Bone marrow (tissue), 2 donors: ENCODE measurements around the gene SMARCAL1.
"Not testable (repeated sequence)": the region's sequence is repeated elsewhere in the genome, so short reads cannot be mapped to it uniquely, and the experiment has no call there.

Experiments
- DNase-seq, 2 donors: peaks; one replicate each; lab custom pipeline; 2025; lab: John Stamatoyannopoulos, UW

SMARCAL1 gene

GRCh38 chr2:216502381-216503158 is 90.3 kb downstream of the SMARCAL1 start:
- no peak for DNase-seq

- DNase-seq, result no peak
These were observed 90.9 kb downstream of the SMARCAL1 start for GRCh38 chr2:216503159-216503629.

GRCh38 chr2:216503697-216504375 is 91.6 kb downstream of the SMARCAL1 start:
- DNase-seq, result no peak

- no peak for DNase-seq
These were observed 92.1 kb downstream of the SMARCAL1 start for GRCh38 chr2:216504376-216504762.

DNA sequence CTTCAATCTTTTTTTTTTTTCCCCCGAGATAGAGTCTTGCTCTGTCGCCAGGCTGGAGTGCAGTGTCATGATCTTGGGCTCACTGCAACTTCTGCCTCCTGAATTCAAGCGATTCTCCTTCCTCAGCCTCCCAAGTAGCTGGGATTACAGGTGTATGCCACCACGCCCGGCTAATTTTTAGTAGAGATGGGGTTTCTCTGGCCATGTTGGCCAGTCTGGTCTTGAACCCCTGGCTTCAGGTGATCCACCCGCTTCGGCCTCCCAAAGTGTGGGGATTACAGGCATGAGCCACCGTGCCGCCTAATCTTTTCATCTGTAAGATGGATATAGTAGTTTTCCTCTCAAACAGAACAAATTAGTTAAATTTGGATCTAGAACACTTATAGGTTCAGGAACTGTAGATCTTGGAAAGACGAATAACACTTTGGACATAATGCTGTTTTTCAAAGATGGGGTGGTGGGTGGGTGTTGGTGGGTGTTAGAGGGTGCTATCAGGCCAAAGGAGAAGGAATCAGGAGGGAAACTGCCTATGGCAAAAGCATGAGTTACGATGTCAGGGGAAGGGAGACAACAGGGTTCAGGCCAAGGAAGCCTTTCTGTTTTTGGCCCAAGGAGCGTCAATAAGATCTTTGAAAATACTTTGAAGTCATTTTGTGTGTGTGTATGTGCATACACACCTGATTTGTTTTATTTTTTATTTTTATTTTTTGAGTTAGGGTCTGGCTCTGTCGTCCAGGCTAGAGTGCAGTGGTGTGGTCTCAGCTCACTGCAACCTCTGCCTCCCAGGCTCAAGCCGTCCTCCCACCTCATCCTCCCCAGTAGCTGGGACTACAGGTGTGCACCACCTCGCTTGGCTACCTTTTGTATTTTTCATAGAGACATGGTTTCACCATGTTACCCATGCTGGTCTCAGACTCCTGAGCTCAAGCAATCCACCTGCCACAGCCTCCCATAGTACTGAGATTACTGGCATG is 93.1 kb downstream of the SMARCAL1 start:
- DNase-seq, result no peak

DNA sequence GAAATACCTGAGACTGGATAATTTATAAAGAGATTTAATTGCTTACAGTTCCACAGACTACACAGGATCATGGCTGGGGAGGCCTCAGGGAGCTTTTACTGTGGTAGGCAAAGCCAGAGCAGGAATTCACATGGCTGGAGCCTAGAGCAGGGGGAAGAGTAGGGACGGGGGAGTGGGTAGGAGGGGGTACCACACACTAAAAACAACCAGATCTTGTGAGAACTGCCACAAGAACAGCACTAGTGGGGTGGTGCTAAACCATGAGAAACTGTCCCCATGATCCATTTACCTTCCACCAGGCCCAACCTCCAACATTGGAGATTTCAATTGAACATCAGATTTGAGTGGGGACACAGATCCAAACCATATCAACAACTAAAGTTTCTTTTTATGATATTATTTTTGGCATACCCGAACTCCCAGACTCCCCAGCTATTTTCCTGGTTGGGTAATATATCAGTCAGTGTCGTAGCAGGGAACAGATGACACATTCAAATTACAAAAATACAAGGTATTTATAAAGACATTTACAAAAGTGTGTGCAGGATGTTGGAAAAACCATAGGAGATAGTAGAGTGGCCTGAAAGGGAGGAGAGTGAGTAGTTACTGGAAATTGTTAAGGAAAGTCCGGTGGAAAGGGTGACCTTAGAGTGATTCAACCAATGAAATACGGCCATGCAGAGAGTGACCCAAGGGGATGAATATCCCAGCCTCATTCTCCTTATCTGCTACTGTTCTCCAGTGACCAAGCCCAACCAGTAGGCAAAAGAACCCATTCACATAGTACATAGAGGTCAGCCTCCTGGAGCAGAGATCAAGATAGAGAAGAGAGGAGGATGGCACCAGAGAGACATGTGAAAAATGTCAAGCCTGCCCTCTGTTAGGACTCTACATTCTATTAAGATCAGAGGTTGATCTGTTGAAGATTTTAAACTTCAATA is 95.2 kb downstream of the SMARCAL1 start:
- no peak for DNase-seq

GRCh38 chr2:216508229-216508628 is 95.9 kb downstream of the SMARCAL1 start:
- DNase-seq, result no peak

GRCh38 chr2:216516730-216517350 is 104.6 kb downstream of the SMARCAL1 start:
- no peak for DNase-seq

- DNase-seq, result no peak
These were observed 105.4 kb downstream of the SMARCAL1 start for GRCh38 chr2:216517447-216518225.

DNA sequence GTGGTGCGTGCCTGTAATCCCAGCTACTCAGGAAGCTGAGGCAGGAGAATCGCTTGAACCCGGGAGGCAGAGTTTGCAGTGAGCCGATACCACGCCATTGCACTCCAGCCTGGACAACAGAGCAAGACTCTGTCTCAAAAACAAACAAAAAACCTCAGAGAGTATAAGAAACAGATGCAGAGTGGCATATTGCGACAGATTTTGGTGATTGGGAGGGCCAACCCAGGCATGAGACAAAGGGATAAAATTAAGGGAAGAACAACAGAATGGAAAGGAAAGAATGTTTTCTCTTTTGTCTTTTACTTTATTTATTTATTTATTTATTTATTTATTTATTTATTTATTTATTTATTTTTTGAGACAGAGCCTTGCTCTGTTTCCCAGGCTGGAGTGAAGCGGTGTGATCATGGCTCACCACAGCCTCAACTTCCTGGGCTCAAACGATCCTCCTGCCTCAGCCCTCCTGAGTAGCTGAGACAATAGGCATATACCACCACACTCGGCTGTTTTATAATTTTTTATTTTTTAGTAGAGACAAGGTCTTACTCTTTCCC is 106.4 kb downstream of the SMARCAL1 start:
- not testable (repeated sequence) for DNase-seq

DNA sequence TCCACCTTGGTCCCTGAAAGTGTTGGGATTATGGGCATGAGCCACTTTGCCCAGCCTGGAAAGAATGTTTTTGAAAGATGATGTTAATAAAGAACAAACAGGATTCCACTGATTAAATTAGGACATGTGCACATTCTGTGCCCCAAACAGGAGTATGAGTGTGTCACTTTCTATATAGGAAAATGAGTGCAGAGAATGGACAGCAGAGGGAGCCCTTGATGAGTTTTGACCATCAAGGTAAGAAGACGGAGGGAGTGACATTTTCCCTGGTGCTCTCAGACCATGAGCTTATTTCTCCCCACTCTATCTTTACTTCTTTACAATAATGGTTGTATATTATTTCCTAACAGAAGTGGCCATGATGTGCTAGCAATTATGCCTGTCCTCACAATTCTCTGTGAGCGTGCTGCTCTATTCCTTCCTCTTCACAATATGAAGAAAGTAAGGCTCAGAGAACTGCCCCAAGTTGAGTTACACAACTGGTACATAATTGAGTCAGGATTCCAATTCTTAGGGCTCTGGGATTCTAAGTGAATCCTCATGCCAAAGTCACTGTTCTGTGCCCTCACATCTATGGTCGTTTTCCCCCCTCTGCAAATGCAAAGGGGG is 107.0 kb downstream of the SMARCAL1 start:
- no peak for DNase-seq

GRCh38 chr2:216520112-216520511 is 107.8 kb downstream of the SMARCAL1 start:
- DNase-seq, result no peak

DNA sequence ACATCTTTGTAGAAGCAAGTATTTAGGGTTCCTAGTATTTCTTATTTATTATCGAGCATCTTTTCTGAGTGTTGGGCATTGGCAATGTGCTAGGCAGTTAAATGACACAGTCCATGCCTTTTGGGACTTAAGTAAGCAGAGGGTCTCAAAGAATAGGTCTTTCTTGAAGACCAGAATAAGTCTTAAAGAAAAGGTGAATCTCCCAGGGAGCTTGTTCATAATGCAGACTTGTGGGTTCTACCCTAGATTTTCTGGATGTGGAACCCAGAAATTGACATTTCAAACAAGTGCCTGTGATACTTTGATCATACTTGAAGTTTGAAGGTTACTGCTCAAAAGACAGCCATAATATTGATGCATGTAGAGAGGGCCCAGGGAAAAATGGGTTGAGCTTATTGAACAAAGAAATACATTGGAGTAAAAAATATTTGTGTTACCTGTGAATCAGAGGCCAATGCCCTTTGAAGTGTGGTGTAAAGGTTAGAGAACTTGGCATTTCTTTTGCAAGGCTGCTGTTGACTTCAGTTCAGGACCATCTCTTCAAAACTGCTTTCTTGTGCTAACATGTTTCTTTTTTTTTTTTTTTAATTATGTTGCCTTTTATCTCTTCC is 110.7 kb downstream of the SMARCAL1 start:
- no peak for DNase-seq

- DNase-seq, result no peak
These were observed 113.7 kb downstream of the SMARCAL1 start for GRCh38 chr2:216525972-216526371.

- no peak for DNase-seq
These were observed 114.7 kb downstream of the SMARCAL1 start for GRCh38 chr2:216526939-216527338.

- no peak for DNase-seq
These were observed 115.3 kb downstream of the SMARCAL1 start for GRCh38 chr2:216527600-216527999.

GRCh38 chr2:216532562-216532961 is 120.3 kb downstream of the SMARCAL1 start:
- DNase-seq, result no peak
